Liver (tissue), 9 donors: ENCODE results near the gene AKAP13. TPM values are rescaled to one million over a fixed set of nuclear protein-coding genes. Genes with fewer than 3 reads are reported as not detected.

Experiments
- DNase-seq: peaks from one replicate; pipeline ENCODE4 v3.0.0-alpha.2; 2017; ENCODE audit warnings: low spot score
- H3K27ac ChIP-seq, 2 donors: one replicate each; pipeline ENCODE4 v1.7.0; 2013; ENCODE audit warnings: inconsistent platforms in 2 of 2, low read length in 2 of 2, control low read depth in 1 of 2, low read depth in 1 of 2, mild to moderate bottlenecking in 1 of 2
- H3K27me3 ChIP-seq, 4 donors: one replicate each; pipeline versions ENCODE4 v1.6.1 to v1.7.0; 2013; ENCODE audit warnings: low read length in 3 of 4, inconsistent platforms in 1 of 4, mild to moderate bottlenecking in 1 of 4, moderate library complexity in 1 of 4; ENCODE audit not compliant: control insufficient read depth in 4 of 4, insufficient read depth in 4 of 4
- H3K36me3 ChIP-seq, 4 donors: one replicate each; pipeline versions ENCODE4 v1.6.1 to v1.7.0; 2013; ENCODE audit warnings: low read length in 3 of 4, mild to moderate bottlenecking in 3 of 4, low read depth in 1 of 4, moderate library complexity in 1 of 4; ENCODE audit not compliant: control insufficient read depth in 4 of 4, insufficient read depth in 3 of 4
- H3K4me1 ChIP-seq, 4 donors: one replicate each; pipeline versions ENCODE4 v1.6.1 to v1.7.0; 2013; ENCODE audit warnings: low read length in 3 of 4, mild to moderate bottlenecking in 3 of 4, moderate library complexity in 1 of 4; ENCODE audit not compliant: control insufficient read depth in 4 of 4, insufficient read depth in 4 of 4
- H3K4me3 ChIP-seq, 3 donors: one replicate each; pipeline versions ENCODE4 v1.6.1 to v1.7.0; 2013; ENCODE audit warnings: low read length in 3 of 3, control low read depth in 1 of 3, low read depth in 1 of 3, mild to moderate bottlenecking in 1 of 3
- H3K9ac ChIP-seq, 2 donors: one replicate each; pipeline ENCODE4 v1.7.0; 2013; ENCODE audit warnings: low read length in 2 of 2, mild to moderate bottlenecking in 2 of 2, moderate library complexity in 2 of 2, control low read depth in 1 of 2, low read depth in 1 of 2
- H3K9me3 ChIP-seq, 4 donors: one replicate each; pipeline versions ENCODE4 v1.6.1 to v1.7.0; 2013; ENCODE audit warnings: low read length in 3 of 4; ENCODE audit not compliant: control insufficient read depth in 4 of 4
- ATF3 ChIP-seq: IDR thresholded peaks from 2 replicates; pipeline ENCODE4 v1.6.1; 2016; ENCODE audit warnings: antibody characterized with exemption
- CTCF ChIP-seq: fragments of 150-350 bp; IDR thresholded peaks from 2 replicates; pipeline ENCODE4 v1.5.1; 2017; ENCODE audit warnings: improper control_type of control experiment, low read depth, low read length; ENCODE audit not compliant: missing input control
- EGR1 ChIP-seq, 2 donors: IDR thresholded peaks; 2 replicates each; pipeline ENCODE4 v1.6.1; 2016 to 2018; ENCODE audit warnings: antibody characterized with exemption in 2 of 2, low read depth in 2 of 2
- FOXA1 ChIP-seq: IDR thresholded peaks from 2 replicates; pipeline ENCODE4 v1.6.1; 2016; ENCODE audit warnings: antibody characterized with exemption
- FOXA2 ChIP-seq: IDR thresholded peaks from 2 replicates; pipeline ENCODE4 v1.6.1; 2016; ENCODE audit warnings: antibody characterized with exemption
- GABPA ChIP-seq, 2 donors: IDR thresholded peaks in 1 of 2; conservative IDR thresholded peaks in 1 of 2; 2 replicates each; pipeline ENCODE4 v1.6.1; 2016; ENCODE audit warnings: antibody characterized with exemption in 2 of 2, mild to moderate bottlenecking in 1 of 2, moderate library complexity in 1 of 2
- HNF4A ChIP-seq, 2 donors: conservative IDR thresholded peaks; 2 replicates each; pipeline ENCODE4 v1.6.1; 2016; ENCODE audit warnings: antibody characterized with exemption in 2 of 2, mild to moderate bottlenecking in 2 of 2
- HNF4G ChIP-seq: IDR thresholded peaks from 2 replicates; pipeline ENCODE4 v1.6.1; 2016; ENCODE audit warnings: antibody characterized with exemption
- JUND ChIP-seq, 2 donors: IDR thresholded peaks; 2 replicates each; pipeline ENCODE4 v1.6.1; 2016; ENCODE audit warnings: antibody characterized with exemption in 2 of 2
- MAX ChIP-seq: IDR thresholded peaks from 2 replicates; pipeline ENCODE4 v1.6.1; 2016; ENCODE audit warnings: antibody characterized with exemption
- NR2F2 ChIP-seq: IDR thresholded peaks from 2 replicates; pipeline ENCODE4 v1.6.1; 2016; ENCODE audit warnings: antibody characterized with exemption
- RAD21 ChIP-seq, 2 donors: IDR thresholded peaks; 2 replicates each; pipeline ENCODE4 v1.6.1; 2016; ENCODE audit warnings: antibody characterized with exemption in 2 of 2, mild to moderate bottlenecking in 2 of 2
- REST ChIP-seq: IDR thresholded peaks from 2 replicates; pipeline ENCODE4 v1.6.1; 2016; ENCODE audit warnings: antibody characterized with exemption, mild to moderate bottlenecking
- RXRA ChIP-seq, 2 donors: IDR thresholded peaks; 2 replicates each; pipeline ENCODE4 v1.6.1; 2017 to 2018; ENCODE audit warnings: antibody characterized with exemption in 2 of 2, mild to moderate bottlenecking in 1 of 2
- SP1 ChIP-seq: IDR thresholded peaks from 2 replicates; pipeline ENCODE4 v1.6.1; 2018; ENCODE audit warnings: antibody characterized with exemption, mild to moderate bottlenecking
- TAF1 ChIP-seq: conservative IDR thresholded peaks from 2 replicates; pipeline ENCODE4 v1.6.1; 2016; ENCODE audit warnings: antibody characterized with exemption, mild to moderate bottlenecking
- YY1 ChIP-seq: IDR thresholded peaks from 2 replicates; pipeline ENCODE4 v1.6.1; 2016; ENCODE audit warnings: antibody characterized with exemption, mild to moderate bottlenecking
- ZBTB33 ChIP-seq: IDR thresholded peaks from 2 replicates; pipeline ENCODE4 v1.6.1; 2016; ENCODE audit warnings: antibody characterized with exemption
- WGBS: extraction: QIAGEN DNeasy Blood & Tissue Kit; methylation state at CpG from one replicate; pipeline ENCODE4 v1.1.7; 2013; 5-methylcytosine and 5-hydroxymethylcytosine counted together
- polyA plus RNA-seq, 2 donors: library from polyadenylated mRNA; stranded (reverse) in 1 of 2; unstranded in 1 of 2; fragments of 200-250 nt in 1 of 2; fragments of >200 nt in 1 of 2; fragmentation: Nextera tagmentation in 1 of 2; extraction: Ambion mirVana in 1 of 2; gene quantifications; one replicate each; pipeline versions ENCODE4 v1.2.1 to v1.2.3, GENCODE V29; 2013 to 2015
- total RNA-seq, 2 donors: library from RNA; depleted of rRNA; stranded (reverse); fragments of >200 nt; gene quantifications; one replicate each; pipeline ENCODE4 v1.2.3, GENCODE V29; 2014
- donor health status: healthy.
- donor health status: healthy.
- donor health status: healthy.
- donor health status: healthy.
- donor health status: healthy.

Gene AKAP13
- total and polyA plus RNA-seq, 4 donors, result 18.6 to 92.3 (median 37.4) TPM

- Histone ChIP-seq H3K9me3 (no peaks in the 10 kb centered on the region), H3K27ac (no peak overlapping the region), H3K4me1 (peaks cover 0 to 8% (median 3%) of the 10 kb centered on the region in 4 donors)
Measured at GRCh38 chr15:85414495-85414894, 34.1 kb downstream of the AKAP13 start.

GRCh38 chr15:85414991-85415390, 34.6 kb downstream of the AKAP13 start:
- WGBS, result 98% methylated on average over 10 of the region's 10 CpGs
- TF ChIP-seq RXRA (IDR thresholded peaks at IDR 0.05) (no peak), JUND (IDR thresholded peaks at IDR 0.05) (no peak), MAX (no peak), FOXA1 (no peak), GABPA (IDR thresholded peaks at IDR 0.05 in 1 of 2, conservative IDR thresholded peaks at IDR 0.05 in 1 of 2) (no peak), YY1 (no peak), HNF4A (conservative IDR thresholded peaks at IDR 0.05) (no peak), ATF3 (no peak), ZBTB33 (no peak), NR2F2 (no peak), FOXA2 (no peak), HNF4G (no peak), SP1 (no peak), CTCF (no peak), TAF1 (no peak), RAD21 (IDR thresholded peaks at IDR 0.05) (no peak), REST (no peak), EGR1 (IDR thresholded peaks at IDR 0.05; ENCODE audit: low read depth in 2 of 2) (no peak)
- no peaks in the 10 kb centered on the region for H3K9me3 ChIP-seq
- DNase-seq, result no peak
- H3K27ac ChIP-seq, result no peak overlapping the region
- H3K9ac ChIP-seq, result no peak overlapping the region
- H3K4me3 ChIP-seq, result no peak overlapping the region
- no peaks in the 10 kb centered on the region for H3K27me3 ChIP-seq
- H3K4me1 ChIP-seq, result peaks cover 0 to 8% (median 3%) of the 10 kb centered on the region in 4 donors
- no peaks in the 10 kb centered on the region for H3K36me3 ChIP-seq

More at GRCh38 chr15:85414495-85414894, 34.1 kb downstream of the AKAP13 start:
- Histone ChIP-seq H3K4me3 (no peak overlapping the region), H3K36me3 (no peaks in the 10 kb centered on the region), H3K9ac (no peak overlapping the region), H3K27me3 (no peaks in the 10 kb centered on the region)
- DNase-seq, result no peak
- TF ChIP-seq RAD21 (IDR thresholded peaks at IDR 0.05) (peak; percentile 52 to 68), SP1 (no peak)
